ENCODE results near the gene MAGI1. TPM values are rescaled to one million over a fixed set of nuclear protein-coding genes. Genes with fewer than 3 reads are reported as not detected.

MAGI1 gene
- total RNA-seq, 1 donor from 2014 or later, result 49.8 TPM

DNA sequence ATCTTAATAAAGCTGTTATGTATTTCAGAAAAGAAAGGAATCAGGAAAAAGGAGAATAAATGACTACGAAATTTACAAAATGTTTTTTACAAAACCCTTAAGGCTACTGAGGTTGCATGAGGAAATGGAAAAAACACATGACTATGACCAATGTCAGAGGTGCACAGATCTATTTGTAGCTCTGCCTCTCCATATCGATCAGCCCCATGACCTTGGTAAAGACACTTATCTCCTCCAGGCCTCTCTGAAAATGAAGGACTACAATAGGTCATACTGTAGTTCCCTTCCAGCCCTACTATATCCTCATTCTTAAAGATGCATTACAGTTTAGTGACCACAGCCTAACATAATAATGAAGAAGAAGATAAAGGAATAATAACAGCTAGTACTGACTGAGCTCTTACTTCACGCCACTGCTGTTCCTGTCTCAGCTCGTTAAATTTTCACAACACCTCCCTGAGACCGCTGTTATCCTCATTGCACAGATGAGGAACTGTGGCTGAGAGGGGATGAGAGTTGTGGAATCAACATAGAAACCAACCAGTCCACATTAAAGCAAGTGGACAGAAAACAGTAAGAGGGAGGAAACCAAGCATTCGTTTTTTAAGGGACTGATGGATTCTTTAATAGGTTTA is 163.2 kb downstream of the MAGI1 start:
- no peak overlapping the region for H3K4me3 Mint-ChIP-seq
- H3K9me3 Mint-ChIP-seq, result no peaks in the 10 kb centered on the region
- no peaks in the 10 kb centered on the region for H3K27me3 Mint-ChIP-seq (ENCODE audit: low read depth)
- H3K36me3 Mint-ChIP-seq (ENCODE audit: low read depth), result no peaks in the 10 kb centered on the region
- no peak for DNase-seq (ENCODE audit: low read depth, low spot score)
- H3K4me1 Mint-ChIP-seq, result peaks cover 8% of the 10 kb centered on the region
- TF ChIP-seq, protein P1, sequence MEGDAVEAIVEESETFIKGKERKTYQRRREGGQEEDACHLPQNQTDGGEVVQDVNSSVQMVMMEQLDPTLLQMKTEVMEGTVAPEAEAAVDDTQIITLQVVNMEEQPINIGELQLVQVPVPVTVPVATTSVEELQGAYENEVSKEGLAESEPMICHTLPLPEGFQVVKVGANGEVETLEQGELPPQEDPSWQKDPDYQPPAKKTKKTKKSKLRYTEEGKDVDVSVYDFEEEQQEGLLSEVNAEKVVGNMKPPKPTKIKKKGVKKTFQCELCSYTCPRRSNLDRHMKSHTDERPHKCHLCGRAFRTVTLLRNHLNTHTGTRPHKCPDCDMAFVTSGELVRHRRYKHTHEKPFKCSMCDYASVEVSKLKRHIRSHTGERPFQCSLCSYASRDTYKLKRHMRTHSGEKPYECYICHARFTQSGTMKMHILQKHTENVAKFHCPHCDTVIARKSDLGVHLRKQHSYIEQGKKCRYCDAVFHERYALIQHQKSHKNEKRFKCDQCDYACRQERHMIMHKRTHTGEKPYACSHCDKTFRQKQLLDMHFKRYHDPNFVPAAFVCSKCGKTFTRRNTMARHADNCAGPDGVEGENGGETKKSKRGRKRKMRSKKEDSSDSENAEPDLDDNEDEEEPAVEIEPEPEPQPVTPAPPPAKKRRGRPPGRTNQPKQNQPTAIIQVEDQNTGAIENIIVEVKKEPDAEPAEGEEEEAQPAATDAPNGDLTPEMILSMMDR (conservative IDR thresholded peaks at IDR 0.05), result no peak
- H3K27ac Mint-ChIP-seq (ENCODE audit: unreplicated experiment), result no peak overlapping the region

DNA sequence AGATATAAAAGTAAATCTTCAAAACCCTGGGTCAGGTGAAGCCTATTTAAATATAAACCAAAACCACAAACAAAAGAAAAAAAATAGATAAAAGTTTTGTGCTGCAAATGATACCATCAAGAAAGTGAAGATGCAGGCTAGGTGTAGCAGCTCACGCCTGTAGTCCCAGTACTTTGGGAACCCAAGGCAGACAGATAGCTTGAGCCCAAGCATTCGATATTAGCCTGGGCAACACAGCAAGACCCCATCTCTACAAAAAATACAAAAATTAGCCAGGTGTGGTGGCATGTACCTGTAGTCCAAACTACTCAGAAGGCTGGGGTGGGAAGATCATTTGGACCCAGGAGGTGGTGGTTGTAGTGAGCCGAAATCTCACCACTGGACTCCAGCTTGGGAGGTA is 164.8 kb downstream of the MAGI1 start:
- Mint-ChIP-seq H3K9me3 (no peaks in the 10 kb centered on the region), H3K4me1 (peaks cover 8% of the 10 kb centered on the region), H3K27ac (ENCODE audit: unreplicated experiment) (no peak overlapping the region)

DNA sequence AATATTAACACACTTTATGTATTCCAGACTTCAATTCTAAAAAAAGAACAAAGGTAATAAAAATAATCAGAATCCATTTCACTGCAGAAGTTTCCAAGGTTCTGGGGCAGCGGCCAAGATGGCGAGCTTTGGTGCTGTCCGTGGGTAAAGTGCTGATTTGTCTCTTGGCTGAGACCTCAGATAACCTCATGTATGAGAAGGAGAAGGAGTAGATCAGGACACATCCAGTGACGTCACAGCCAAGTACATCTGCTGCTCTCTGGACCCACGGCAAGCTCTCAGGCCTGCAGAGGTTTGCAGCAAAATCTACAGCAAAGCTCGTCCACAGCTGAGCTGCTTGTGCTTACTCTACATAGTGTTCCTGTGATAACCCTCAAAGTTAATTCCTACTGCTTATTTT is 165.7 kb downstream of the MAGI1 start:
- TF ChIP-seq, protein P1 (conservative IDR thresholded peaks at IDR 0.05), result no peak
- Mint-ChIP-seq H3K4me3 (no peak overlapping the region), H3K27ac (ENCODE audit: unreplicated experiment) (no peak overlapping the region), H3K36me3 (ENCODE audit: low read depth) (no peaks in the 10 kb centered on the region), H3K27me3 (ENCODE audit: low read depth) (no peaks in the 10 kb centered on the region), H3K9me3 (peaks cover 2% of the 10 kb centered on the region), H3K4me1 (peaks cover 8% of the 10 kb centered on the region)
- no peak for DNase-seq (ENCODE audit: low read depth, low spot score)

More for the DNA sequence above, 164.8 kb downstream of the MAGI1 start:
- TF ChIP-seq, protein P1 (conservative IDR thresholded peaks at IDR 0.05), result no peak
- no peak overlapping the region for H3K4me3 Mint-ChIP-seq
- H3K27me3 Mint-ChIP-seq (ENCODE audit: low read depth), result no peaks in the 10 kb centered on the region
- no peak for DNase-seq (ENCODE audit: low read depth, low spot score)
- no peaks in the 10 kb centered on the region for H3K36me3 Mint-ChIP-seq (ENCODE audit: low read depth)

DNA sequence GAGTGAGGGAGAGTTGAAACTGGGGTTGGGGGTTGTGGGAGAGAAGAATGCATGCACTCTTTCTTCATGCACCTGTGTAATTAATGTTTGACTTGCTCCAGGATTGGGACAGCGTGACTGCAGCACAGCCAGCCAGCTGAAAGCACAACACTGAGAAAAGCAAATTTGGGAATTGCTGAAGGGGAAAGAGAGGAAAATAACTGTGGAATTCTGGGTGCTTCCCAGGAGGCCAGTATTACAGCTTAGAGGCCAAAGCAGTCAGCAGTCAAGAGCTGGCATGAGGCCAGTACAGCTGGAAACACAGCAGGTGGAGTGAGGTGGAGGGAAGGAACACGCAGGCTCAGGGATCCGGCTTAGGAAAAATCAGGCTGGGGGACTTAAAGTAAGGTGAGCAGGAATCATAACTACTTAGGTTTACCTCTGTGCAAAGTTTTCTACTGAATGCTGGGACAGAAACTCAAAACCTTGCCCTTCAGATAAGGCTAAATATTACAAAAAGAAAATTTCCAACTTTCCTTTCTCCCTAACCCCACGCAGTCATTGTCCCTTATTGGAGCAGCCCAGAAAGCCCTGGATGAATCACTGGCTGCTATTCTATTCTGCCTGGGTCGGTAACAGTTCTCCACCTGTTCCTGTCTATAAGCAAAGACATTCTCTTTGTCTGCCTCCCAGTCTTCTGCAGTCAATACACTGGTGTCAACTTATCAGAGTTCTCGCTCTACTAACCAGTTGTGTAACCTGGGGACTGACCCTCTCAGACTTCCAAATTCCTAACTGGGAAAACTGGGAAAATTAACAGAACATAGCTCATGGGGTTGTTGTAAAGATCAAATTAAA is 167.2 kb downstream of the MAGI1 start:
- Mint-ChIP-seq H3K9me3 (peaks cover 2% of the 10 kb centered on the region), H3K4me1 (peaks cover 8% of the 10 kb centered on the region), H3K27ac (ENCODE audit: unreplicated experiment) (no peak overlapping the region), H3K27me3 (ENCODE audit: low read depth) (no peaks in the 10 kb centered on the region), H3K4me3 (no peak overlapping the region), H3K36me3 (ENCODE audit: low read depth) (no peaks in the 10 kb centered on the region)
- DNase-seq (ENCODE audit: low read depth, low spot score), result no peak
- TF ChIP-seq, protein P1 (conservative IDR thresholded peaks at IDR 0.05), result no peak

DNA sequence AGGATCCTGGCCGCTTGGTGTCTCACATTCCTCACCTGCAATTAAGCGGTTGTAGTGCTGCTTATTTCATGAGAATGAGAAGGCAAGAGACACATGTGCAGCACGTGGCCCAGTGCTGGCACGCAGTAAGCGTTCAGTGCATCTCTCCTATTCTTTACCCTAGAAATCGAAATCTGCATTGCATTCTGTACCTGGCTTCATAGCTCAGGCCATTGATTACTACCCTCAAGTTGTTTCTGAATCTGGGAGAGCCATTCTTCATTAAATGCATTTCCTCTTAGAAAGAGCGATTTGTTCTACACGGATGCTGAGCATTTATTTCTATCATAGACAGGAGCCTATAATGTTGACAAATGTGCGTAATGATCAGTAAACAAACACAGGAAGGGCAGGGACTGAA is 168.9 kb downstream of the MAGI1 start:
- H3K4me3 Mint-ChIP-seq, result no peak overlapping the region
- H3K36me3 Mint-ChIP-seq (ENCODE audit: low read depth), result no peaks in the 10 kb centered on the region
- H3K4me1 Mint-ChIP-seq, result peaks cover 8% of the 10 kb centered on the region
- no peak overlapping the region for H3K27ac Mint-ChIP-seq (ENCODE audit: unreplicated experiment)
- H3K27me3 Mint-ChIP-seq (ENCODE audit: low read depth), result no peaks in the 10 kb centered on the region
- DNase-seq (ENCODE audit: low read depth, low spot score), result no peak
- TF ChIP-seq, protein P1 (conservative IDR thresholded peaks at IDR 0.05), result no peak
- H3K9me3 Mint-ChIP-seq, result peaks cover 2% of the 10 kb centered on the region

Data from neural crest cell (in vitro differentiated cells).